Stimulated activated CD4-positive, alpha-beta T cell treated with anti-CD3 and anti-CD28 coated beads, Interleukin-12 subunit alpha, Interleukin-12 subunit beta, amount 100 ng/mL, for 48 hours (primary cell): ENCODE data around the gene OR2T27.
"Not testable (repeated sequence)": the region's sequence is repeated elsewhere in the genome, so short reads cannot be mapped to it uniquely, and the experiment has no call there.

Experiments
- DNase-seq, 3 donors: peaks; one replicate each; pipeline ENCODE4 v3.0.0-alpha.2; 2020; ENCODE audit warnings: low read depth in 2 of 3, low spot score in 1 of 3

The OR2T27 gene

GRCh38 chr1:248641583-248641982 is 13.7 kb downstream of the OR2T27 start:
- not testable (repeated sequence) for DNase-seq

- DNase-seq, result not testable (repeated sequence)
Observed at GRCh38 chr1:248640906-248641305, 14.4 kb downstream of the OR2T27 start.

- not testable (repeated sequence) for DNase-seq
Observed at GRCh38 chr1:248639652-248640051, 15.7 kb downstream of the OR2T27 start.

GRCh38 chr1:248636612-248637011 is 18.7 kb downstream of the OR2T27 start:
- not testable (repeated sequence) for DNase-seq

GRCh38 chr1:248634991-248635390 is 20.3 kb downstream of the OR2T27 start, which contains the start of gene OR2T11:
TSS of gene OR2T11 (minus strand) at chr1:248635091. CDS start at chr1:248627128, 7,963 bp downstream.
- DNase-seq, result not testable (repeated sequence)

GRCh38 chr1:248631354-248632008 is 23.8 kb downstream of the OR2T27 start:
- DNase-seq, result no peak

GRCh38 chr1:248630551-248630950 is 24.8 kb downstream of the OR2T27 start:
- DNase-seq, result no peak

- no peak for DNase-seq
Observed at GRCh38 chr1:248627971-248628844, 27.1 kb downstream of the OR2T27 start.

GRCh38 chr1:248625971-248626370 is 29.4 kb downstream of the OR2T27 start:
- DNase-seq, result no peak

- no peak for DNase-seq
Observed at GRCh38 chr1:248625166-248625565, 30.2 kb downstream of the OR2T27 start.

GRCh38 chr1:248622570-248623001 is 32.7 kb downstream of the OR2T27 start:
- no peak for DNase-seq

- DNase-seq, result no peak
Observed at GRCh38 chr1:248621770-248622169, 33.6 kb downstream of the OR2T27 start.

- peak; percentile 29 to 56 (median 47) for DNase-seq
Observed at GRCh38 chr1:248618878-248619277, 36.5 kb downstream of the OR2T27 start.

GRCh38 chr1:248618119-248618518 is 37.2 kb downstream of the OR2T27 start:
- no peak for DNase-seq

- no peak for DNase-seq
Observed at GRCh38 chr1:248613742-248614141, 41.6 kb downstream of the OR2T27 start.

- peak in 1 of 3 donors; percentile 14 for DNase-seq
Observed at GRCh38 chr1:248611883-248612414, 43.4 kb downstream of the OR2T27 start.

GRCh38 chr1:248610301-248610700 is 45.0 kb downstream of the OR2T27 start:
- no peak for DNase-seq
